Esophagus squamous epithelium (tissue), 4 donors: ENCODE measurements around the gene KIR2DL4.
"Not testable (repeated sequence)": the region's sequence is repeated elsewhere in the genome, so short reads cannot be mapped to it uniquely, and the experiment has no call there.

Source experiments
- CTCF ChIP-seq, 6 experiments: fragments of 450-650 bp in 4 of 6; fragments of 200-600 bp in 2 of 6; sonication (generic) in 2 of 6; IDR thresholded peaks; one replicate each; pipeline ENCODE4 v1.5.1; 2016 to 2019; ENCODE audit warnings: antibody characterized with exemption in 6 of 6, mild to moderate bottlenecking in 4 of 6, moderate library complexity in 4 of 6
- POLR2A ChIP-seq, 4 donors: fragments of 450-650 bp; IDR thresholded peaks; one replicate each; pipeline ENCODE4 v1.6.1; 2017; ENCODE audit warnings: antibody characterized with exemption in 4 of 4, mild to moderate bottlenecking in 4 of 4, moderate library complexity in 3 of 4

GRCh38 chr19:54782916-54783315 is 20.5 kb upstream of the KIR2DL4 start:
- not testable (repeated sequence) for TF ChIP-seq POLR2A, CTCF (IDR thresholded peaks at IDR 0.05)
